A673 (cell line): ENCODE measurements around the gene ALX4. TPM values are rescaled to one million over a fixed set of nuclear protein-coding genes. Genes with fewer than 3 reads are reported as not detected.

Experiments used
- BruUV-seq: library from RNA; stranded (reverse); fragments of 400-500 nt; replicated peaks from 2 replicates; lab custom pipeline; 2021; lab: Mats Ljungman, UMichigan
- CTCF ChIA-PET: fragments of 300-600 bp; sonication (Branson Sonifier 250); formaldehyde crosslinking; loops from one replicate; lab custom pipeline; 2022; ENCODE audit warnings: antibody characterized with exemption; lab: Charles Lee
- POLR2A ChIA-PET: fragments of 300-600 bp; sonication (Branson Sonifier 250); formaldehyde crosslinking; loops from one replicate; lab custom pipeline; 2022; ENCODE audit warnings: antibody characterized with exemption; ENCODE audit not compliant: low non-redundant PET; lab: Charles Lee
- DNase-seq: peaks from one replicate; pipeline ENCODE4 v3.0.0-alpha.2; 2015; ENCODE audit warnings: low spot score
- H3K27ac ChIP-seq: fragments of 200-600 bp; sonication (generic); 2 replicates; pipeline ENCODE4 v1.5.1; 2016; ENCODE audit warnings: mixed run types, low read depth, mild to moderate bottlenecking, mixed read lengths, antibody characterized with exemption, low read length; ENCODE audit not compliant: poor library complexity, severe bottlenecking
- H3K27me3 ChIP-seq: fragments of 200-600 bp; sonication (generic); replicated peaks from 2 replicates; pipeline ENCODE4 v1.6.1; 2017; ENCODE audit warnings: mixed run types, low read depth, mild to moderate bottlenecking, mixed read lengths, antibody characterized with exemption, low read length; ENCODE audit not compliant: insufficient read depth, poor library complexity
- H3K36me3 ChIP-seq: fragments of 200-600 bp; sonication (generic); 2 replicates; pipeline ENCODE4 v1.6.1; 2016; ENCODE audit warnings: mixed run types, mild to moderate bottlenecking, mixed read lengths, antibody characterized with exemption, low read length; ENCODE audit not compliant: insufficient read depth, poor library complexity, severe bottlenecking
- H3K4me1 ChIP-seq: fragments of 200-600 bp; sonication (generic); 2 replicates; pipeline ENCODE4 v1.6.1; 2017; ENCODE audit warnings: mixed run types, mild to moderate bottlenecking, mixed read lengths, antibody characterized with exemption, low read length; ENCODE audit not compliant: insufficient read depth, poor library complexity, severe bottlenecking
- H3K4me3 ChIP-seq: fragments of 200-600 bp; sonication (generic); 2 replicates; pipeline ENCODE4 v1.5.1; 2016; ENCODE audit warnings: low read depth, mixed run types, mild to moderate bottlenecking, mixed read lengths, low read length; ENCODE audit not compliant: poor library complexity, severe bottlenecking
- H3K9me3 ChIP-seq: fragments of 200-600 bp; sonication (generic); 2 replicates; pipeline ENCODE4 v1.6.1; 2016; ENCODE audit warnings: mixed run types, low read depth, mild to moderate bottlenecking, mixed read lengths, antibody characterized with exemption, low read length; ENCODE audit not compliant: poor library complexity, severe bottlenecking
- CTCF ChIP-seq: fragments of 300-800, 200-600 bp; sonication (generic); conservative IDR thresholded peaks from 2 replicates; pipeline ENCODE4 v1.5.1; 2017; ENCODE audit warnings: low read depth, mild to moderate bottlenecking, antibody characterized with exemption, low read length, moderate library complexity, mixed read lengths
- EZH2 ChIP-seq: fragments of 200-600 bp; sonication (generic); IDR thresholded peaks from 2 replicates; pipeline ENCODE4 v1.6.1; 2017; ENCODE audit warnings: borderline replicate concordance, low read depth, mild to moderate bottlenecking, mixed read lengths, antibody characterized with exemption, low read length; ENCODE audit not compliant: poor library complexity, severe bottlenecking
- intact Hi-C: fragments of 100-400 bp; cut with micrococcal nuclease; formaldehyde crosslinking; loops from one replicate; pipeline ENCODE4 v1.10.0; 2022; ENCODE audit not compliant: unreplicated experiment
- total RNA-seq: library from RNA; stranded (reverse); gene quantifications from 2 replicates; pipeline ENCODE4 v1.2.3, GENCODE V29; 2021

ALX4 gene
- total RNA-seq, 1 experiment from 2014 or later: 135 TPM

GRCh38 chr11:44313761-44314489, 4.0 kb upstream of the ALX4 start:
- TF ChIP-seq EZH2: no peak
- TF ChIP-seq CTCF: no peak
- intact Hi-C loops: no loop called here
- DNase-seq: peak; percentile 34
- Histone ChIP-seq H3K9me3 (no peaks in the 10 kb centered on the region), H3K4me1 (peaks cover 46% of the 10 kb centered on the region), H3K36me3 (no peaks in the 10 kb centered on the region), H3K27me3 (no peaks in the 10 kb centered on the region), H3K27ac (no peak overlapping the region), H3K4me3 (no peak overlapping the region)
- ChIA-PET POLR2A (interaction anchor here (0.5 to 0.7 kb wide), 2 partner anchors 26 to 45 kb away, joined by 3 to 4 read pairs; no protein-coding TSS in a partner anchor), CTCF (interaction anchor here (0.5 kb wide), 1 partner anchor 1013 kb away, joined by 9 read pairs; no protein-coding TSS in a partner anchor)
- no TSS peak for BruUV-seq

- no peak overlapping the region for H3K4me3 ChIP-seq
- intact Hi-C loops: no loop called here
- POLR2A ChIA-PET: no interaction called here
- H3K27ac ChIP-seq: no peak overlapping the region
- DNase-seq: no peak
- peaks cover 48% of the 10 kb centered on the region for H3K4me1 ChIP-seq
- H3K9me3 ChIP-seq: no peaks in the 10 kb centered on the region
- peaks cover 4% of the 10 kb centered on the region for H3K36me3 ChIP-seq
- TF ChIP-seq CTCF: no peak
- TF ChIP-seq EZH2: no peak
- no TSS peak for BruUV-seq
- no peaks in the 10 kb centered on the region for H3K27me3 ChIP-seq
- CTCF ChIA-PET: no interaction called here
These were observed 2.9 kb upstream of the ALX4 start for GRCh38 chr11:44312876-44313275.

GRCh38 chr11:44311339-44312261, 1.7 kb upstream of the ALX4 start:
- no peak for DNase-seq
- POLR2A ChIA-PET: no interaction called here

More at GRCh38 chr11:44311339-44312261, 1.7 kb upstream of the ALX4 start:
- Histone ChIP-seq H3K4me1 (peaks cover 42% of the 10 kb centered on the region), H3K27me3 (no peaks in the 10 kb centered on the region), H3K36me3 (peaks cover 12% of the 10 kb centered on the region), H3K27ac (no peak overlapping the region), H3K9me3 (no peaks in the 10 kb centered on the region), H3K4me3 (no peak overlapping the region)
- CTCF ChIA-PET: no interaction called here
- BruUV-seq: no TSS peak
- TF ChIP-seq EZH2: no peak
- TF ChIP-seq CTCF: no peak
- intact Hi-C loops: no loop called here
